Astrocyte (in vitro differentiated cells and primary cell): ENCODE results near the gene NPTX1.

Experiments used
- EZH2 ChIP-seq: IDR thresholded peaks from 2 replicates; pipeline ENCODE4 v1.6.1; 2012; ENCODE audit warnings: mild to moderate bottlenecking, low read length, inconsistent platforms; ENCODE audit not compliant: insufficient read depth
- TF ChIP-seq, protein P1 (sequence below): IDR thresholded peaks from 2 replicates; pipeline ENCODE4 v1.5.1; 2011; ENCODE audit warnings: low read depth, mild to moderate bottlenecking, inconsistent platforms, low read length, moderate library complexity; ENCODE audit not compliant: insufficient read depth

DNA sequence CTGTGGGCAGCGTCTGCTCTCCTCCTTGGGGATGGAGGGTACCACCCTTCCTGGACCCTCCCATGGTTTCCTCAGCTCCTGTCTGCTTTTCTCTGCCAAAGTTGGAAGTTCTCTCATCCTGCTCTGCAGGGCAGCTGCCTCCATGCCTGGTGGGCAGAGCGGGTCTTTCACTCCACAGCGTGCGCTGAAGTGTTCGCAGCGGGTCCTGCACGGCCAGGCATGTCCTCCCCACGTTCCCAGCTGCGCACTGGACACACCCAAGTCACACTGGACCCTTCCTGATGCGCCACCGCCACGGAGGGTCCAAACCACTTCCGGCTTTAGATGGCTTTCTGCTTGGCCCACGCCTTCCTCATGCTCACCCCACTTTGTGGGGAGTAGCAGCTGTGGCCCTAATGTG is 33.7 kb upstream of the NPTX1 start:
- TF ChIP-seq, protein P1, sequence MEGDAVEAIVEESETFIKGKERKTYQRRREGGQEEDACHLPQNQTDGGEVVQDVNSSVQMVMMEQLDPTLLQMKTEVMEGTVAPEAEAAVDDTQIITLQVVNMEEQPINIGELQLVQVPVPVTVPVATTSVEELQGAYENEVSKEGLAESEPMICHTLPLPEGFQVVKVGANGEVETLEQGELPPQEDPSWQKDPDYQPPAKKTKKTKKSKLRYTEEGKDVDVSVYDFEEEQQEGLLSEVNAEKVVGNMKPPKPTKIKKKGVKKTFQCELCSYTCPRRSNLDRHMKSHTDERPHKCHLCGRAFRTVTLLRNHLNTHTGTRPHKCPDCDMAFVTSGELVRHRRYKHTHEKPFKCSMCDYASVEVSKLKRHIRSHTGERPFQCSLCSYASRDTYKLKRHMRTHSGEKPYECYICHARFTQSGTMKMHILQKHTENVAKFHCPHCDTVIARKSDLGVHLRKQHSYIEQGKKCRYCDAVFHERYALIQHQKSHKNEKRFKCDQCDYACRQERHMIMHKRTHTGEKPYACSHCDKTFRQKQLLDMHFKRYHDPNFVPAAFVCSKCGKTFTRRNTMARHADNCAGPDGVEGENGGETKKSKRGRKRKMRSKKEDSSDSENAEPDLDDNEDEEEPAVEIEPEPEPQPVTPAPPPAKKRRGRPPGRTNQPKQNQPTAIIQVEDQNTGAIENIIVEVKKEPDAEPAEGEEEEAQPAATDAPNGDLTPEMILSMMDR: no peak
- TF ChIP-seq EZH2: no peak
